ENCODE results near the gene CARHSP1.
"Not testable (repeated sequence)": the region's sequence is repeated elsewhere in the genome, so short reads cannot be mapped to it uniquely, and the experiment has no call there.

The CARHSP1 gene

DNA sequence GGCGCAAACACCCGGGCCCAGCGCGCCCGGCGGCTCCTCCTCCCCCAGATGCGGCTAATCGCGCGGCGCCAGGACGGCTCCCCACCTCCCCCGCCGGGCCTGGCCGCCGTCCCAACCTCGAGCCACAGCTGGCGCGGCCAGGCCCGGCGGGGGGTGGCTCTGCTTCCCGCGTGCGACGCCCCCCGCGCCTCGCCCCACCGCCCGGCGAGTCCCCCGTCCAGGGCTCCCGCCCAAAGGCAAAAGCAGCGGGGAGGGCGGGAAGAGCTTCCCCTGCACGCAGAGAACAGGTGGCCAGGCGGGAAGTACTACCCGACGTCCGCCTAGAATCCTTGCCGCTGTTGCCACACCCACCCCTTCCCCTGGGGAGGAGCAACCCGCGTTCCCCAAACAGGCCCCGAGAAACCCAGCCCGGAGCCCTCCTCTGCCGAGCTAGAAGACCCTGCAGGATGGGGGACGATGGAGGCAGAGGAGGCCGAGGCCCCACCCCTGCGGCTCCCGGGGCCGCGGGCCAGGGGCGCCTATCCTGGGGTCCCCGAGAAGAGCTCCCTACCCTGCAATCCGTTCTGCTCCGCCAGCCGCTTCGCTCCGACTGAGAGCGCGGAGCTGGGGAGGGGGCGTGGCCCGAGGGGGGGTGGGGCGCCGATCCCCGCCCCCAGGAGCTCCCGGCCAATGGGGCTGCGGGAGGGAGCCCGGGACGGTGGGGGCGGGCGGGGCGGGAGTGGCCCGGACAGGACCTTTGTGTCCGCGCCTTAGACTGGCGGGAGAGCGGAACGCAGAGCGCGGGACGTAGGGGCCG, at the start of gene CARHSP1:
Gene CARHSP1 (minus strand): TSS at position 591 of the 796 bp plus-strand sequence. CDS start 9,678 bp downstream, outside the sequence.
- peak; percentile 81 for DNase-seq

DNA sequence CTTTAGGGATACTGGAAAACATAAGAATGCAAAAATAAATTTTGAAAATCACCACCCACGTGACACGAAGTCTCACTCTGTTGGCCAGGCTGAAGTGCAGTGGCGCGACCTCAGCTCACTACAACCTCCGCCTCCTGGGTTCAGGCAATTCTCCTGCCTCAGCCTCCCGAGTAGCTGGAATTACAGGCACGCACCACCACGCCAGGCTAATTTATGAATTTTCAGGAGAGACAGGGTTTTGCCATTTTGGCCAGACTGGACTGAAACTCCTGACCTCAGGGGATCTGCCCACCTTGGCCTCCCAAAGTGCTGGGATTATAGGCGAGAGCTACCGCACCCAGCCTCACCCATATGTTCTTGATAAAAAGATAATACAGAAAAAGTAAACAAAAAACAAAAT, 48.5 kb upstream of the CARHSP1 start:
- DNase-seq, result not testable (repeated sequence)

DNA sequence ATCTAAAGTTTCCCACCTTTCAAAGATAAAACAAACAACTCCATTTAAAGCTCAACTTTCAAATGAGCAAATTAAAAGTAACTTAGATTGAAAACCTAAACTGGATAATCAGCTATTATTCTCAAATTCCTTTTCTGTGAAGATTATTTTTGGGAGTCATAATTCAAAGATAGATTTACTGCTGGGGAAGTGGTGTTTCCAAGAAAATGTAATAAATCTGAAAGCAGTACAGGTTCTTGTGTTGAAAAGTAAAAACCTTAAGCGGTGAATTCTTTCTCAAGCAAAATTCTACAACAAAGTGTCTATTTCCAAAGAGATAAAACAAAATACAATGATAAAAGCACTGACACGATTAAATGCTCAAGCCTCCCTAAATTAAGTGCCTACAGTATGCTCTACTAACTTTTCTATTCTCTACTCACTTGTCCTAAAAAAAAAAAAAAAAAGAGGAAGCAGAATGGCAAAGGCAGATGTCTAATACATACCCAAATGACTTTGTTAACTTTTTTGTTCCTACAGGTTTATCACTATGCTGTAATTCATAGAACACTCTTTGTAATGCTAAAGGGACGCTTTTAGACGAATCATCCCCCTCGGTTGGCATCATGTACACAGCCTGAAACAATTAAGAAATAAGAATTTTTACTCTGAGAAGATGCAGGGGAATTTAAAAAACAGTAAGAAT, 47.9 kb upstream of the CARHSP1 start:
- DNase-seq, result no peak

DNA sequence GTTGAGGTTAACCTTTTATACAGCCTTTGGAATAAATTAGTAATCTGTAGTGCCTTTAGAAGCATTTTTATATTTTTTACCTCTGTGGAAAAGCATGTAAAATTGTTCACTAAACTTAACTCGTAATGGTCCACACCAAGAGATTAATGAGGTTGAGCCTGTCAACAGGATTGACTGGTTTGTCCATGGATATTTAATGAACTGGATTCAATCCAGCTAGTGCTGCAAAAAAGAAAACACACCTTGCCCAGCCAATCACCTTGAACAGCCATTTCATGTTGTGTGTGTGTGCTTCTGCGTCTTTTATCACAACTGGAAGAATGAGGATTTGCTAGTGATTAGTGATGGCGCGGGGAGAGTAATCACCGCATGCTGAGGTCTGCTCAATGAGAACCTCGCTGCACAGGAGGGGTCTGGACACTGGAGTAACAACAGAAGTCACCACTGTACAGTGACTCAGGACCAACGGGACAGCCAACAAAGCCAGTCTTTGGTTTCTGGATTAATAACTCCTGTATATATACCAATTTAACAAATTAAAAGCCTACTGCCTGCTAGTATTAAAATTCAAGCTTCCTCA, 47.0 kb upstream of the CARHSP1 start:
- DNase-seq, result no peak

DNA sequence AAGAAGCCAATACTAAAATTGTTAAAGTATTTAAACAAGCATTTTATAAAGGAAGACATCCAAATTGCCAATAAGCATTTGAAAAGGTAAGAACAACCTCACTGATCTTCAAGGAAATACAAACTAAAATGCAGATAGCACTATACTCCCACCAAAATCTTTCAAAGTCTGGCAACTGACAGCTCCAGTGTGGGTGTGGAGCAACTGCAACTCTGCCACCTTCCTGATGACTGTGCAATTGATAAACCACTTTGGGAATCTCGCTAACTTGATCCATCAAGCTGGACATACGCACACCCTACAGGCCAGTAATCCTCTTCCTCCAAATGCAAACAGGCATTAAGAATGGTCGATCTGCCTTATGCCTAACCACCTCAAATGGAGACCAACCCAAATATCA, 45.3 kb upstream of the CARHSP1 start:
- DNase-seq, result no peak

DNA sequence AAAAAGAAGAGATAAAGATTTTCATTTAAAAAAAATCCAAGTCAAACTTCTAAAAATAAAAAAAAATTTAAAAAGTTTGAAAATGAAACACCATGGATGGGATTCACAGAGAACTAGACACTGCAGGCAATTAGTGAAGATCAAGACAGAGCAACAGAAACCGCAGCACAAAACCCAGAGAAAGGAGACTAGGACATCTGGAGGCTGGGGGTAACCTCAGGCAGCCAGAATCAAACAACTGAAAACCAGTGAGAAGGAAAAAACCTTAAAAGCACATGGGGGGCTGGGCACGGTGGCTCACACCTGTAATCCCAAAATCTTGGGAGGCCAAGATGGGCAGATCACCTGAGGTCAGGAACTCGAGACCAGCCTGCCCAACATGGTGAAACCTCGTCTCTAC, 44.0 kb upstream of the CARHSP1 start:
- DNase-seq, result no peak

DNA sequence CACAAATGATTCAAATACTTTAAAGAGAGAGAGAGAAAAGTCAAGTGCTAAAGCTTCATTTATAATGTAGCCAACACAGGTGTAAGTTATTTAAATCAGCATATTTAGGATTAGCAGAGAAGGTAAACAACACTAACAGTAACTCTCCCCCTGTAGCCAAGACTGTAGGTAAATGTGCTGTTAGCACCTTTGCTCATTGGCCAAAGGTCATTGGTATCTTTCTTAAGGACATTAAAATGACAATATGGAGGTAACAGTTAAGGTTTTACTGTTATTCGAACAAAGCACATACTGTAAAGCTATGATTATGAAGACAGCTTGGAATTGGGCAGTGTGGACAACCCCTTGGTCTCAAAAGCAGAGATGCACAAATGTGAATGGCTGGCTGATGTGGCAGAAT, 42.0 kb upstream of the CARHSP1 start:
- no peak for DNase-seq

DNA sequence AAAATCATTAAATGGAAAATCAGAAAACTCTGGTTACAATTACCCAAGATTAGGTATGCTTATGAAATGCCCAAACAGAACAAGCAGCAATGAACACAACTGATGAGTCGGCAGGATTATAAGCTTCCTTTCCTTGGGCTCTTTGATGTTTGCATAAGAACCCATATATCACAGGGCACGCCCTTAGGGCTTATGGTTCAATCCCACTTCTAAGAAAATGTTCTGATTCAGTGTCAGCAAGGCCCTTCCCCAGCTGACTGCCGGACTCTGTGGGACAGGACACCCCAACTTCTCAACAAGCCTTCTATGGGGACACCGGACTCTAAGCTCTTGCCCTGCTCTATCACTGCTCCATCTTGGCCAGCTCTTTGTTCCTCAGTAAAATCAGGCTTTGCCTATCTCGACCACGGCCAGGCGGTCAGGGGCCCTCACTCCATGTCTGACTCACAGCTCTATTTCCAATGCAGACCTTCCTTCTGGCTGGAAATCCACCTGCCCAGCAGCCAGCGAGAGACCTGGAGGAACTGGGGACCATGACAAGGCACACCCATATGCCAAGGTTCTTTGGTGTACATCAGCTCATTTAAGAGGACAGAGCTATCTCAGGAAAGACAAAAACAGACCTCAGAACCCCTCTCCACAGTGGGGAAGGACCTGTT, 40.1 kb upstream of the CARHSP1 start:
- DNase-seq, result no peak

DNA sequence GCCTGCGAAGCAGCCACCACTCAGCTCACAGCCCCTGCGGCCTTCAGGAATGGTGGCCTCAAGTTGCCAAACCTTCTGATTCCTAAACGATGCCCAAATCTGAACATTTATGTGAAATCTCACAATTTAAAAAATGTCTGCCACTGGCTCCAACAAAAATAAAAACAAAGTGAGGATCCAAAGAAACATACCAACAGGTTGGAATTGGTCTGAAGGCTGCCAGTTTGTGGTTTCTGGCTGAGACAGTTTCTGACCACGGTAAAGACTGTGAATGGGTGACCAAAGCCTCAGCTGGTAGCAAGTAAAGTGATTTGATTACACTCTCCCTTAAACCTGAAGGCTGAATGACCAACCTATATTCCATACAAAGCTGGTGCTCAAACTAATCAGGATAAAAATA, 38.3 kb upstream of the CARHSP1 start:
- no peak for DNase-seq

DNA sequence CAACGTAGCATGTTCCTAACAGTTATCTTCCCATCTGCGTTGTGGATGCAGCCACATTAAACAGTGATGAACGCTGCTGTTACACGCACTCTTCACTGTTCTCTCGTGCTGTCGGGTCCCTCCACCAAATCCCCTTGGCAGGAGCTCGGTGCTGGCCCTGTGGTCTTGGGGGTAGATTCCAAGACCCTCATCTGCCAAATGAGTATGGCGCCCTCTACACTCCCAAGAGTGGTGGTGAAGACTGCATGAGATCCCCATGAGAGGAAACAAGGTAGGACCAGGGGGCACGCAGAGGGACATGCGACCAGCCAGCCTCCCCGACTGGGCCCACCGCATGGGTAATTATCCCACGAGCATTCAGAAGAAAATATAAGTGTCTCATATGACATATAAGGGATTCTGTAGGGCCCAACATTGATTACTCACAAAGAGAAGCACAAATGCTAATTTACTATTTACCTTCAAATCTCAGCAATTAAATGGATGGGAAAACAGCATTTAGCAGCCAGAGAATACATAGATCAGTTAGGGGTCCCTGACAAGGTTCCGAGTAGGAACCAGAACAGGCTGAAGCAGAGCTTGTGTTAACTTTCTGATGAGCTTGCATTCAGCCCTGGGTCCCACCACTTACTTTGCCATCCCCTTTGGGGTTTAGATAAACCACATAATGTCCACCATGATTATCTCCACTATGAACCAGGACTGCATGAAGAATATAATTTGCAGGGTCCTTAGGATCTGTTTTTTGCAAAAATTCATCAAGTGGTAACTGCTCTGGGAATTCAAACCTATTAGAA, 37.2 kb upstream of the CARHSP1 start:
- DNase-seq, result no peak

DNA sequence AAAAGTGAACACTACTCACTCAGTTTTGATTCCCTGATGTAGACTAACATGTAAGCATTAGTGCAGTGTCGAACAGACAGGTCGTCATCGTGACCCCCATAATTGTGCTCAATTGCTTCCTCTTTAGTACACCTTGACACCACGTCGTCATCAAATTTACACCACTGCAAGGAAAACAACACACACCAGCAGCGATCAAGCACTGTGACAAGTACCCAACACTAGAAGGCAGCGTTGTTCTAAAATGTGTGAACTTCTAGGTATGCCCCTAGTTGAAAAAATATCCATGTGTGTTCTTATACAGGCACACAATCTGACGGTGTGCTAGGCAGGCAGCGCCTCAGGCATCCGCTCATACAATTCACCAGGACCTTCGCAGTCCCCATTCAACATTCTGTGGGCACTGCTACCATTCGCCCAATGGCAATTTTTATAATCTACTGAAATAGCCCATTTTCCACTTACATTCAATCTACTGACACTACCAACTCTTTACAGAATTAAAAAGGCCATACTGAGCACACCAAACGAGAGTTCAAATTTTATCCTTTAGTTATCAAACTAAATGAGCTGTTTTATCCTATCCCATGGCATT, 36.5 kb upstream of the CARHSP1 start:
- DNase-seq, result peak; percentile 14

DNA sequence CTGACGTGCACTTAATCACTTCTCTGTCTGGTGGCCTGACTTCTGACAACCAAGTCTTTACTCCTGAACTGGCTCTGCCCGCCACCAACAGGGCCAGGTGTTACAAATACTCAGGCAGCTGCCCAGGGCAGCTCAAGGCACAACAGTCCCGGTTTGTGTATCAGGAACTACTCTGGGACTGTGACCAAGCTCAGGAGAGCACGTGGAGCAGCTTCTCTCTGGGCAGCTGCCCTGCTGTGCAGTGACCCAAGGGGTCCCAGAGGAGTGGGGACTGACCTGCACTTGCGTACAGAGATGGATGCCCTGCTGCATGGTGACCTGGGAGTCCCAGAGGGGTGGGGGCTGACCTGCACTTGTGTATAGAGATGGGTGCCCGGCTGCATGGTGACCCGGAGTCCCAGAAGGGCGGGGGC, 35.2 kb upstream of the CARHSP1 start:
- DNase-seq, result no peak

DNA sequence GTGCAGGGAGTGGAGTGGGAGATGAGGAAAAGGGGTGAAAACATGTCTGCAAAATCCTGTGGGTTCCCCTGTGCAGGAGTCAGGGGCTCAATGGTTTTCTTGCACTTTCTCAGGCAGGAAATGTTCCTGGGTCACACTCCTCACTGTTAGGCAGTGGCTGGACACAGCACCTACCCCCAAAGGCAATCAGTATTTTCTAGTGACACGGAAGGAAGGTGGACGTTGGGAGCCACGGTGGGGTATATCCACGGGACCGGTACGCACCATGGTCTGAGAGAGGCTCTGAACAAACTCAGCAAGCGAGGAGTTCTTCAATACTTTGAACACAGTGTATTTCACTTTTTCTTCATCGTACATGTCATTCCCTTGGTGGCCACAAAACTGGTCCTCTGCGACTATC, 34.2 kb upstream of the CARHSP1 start:
- DNase-seq, result no peak

DNA sequence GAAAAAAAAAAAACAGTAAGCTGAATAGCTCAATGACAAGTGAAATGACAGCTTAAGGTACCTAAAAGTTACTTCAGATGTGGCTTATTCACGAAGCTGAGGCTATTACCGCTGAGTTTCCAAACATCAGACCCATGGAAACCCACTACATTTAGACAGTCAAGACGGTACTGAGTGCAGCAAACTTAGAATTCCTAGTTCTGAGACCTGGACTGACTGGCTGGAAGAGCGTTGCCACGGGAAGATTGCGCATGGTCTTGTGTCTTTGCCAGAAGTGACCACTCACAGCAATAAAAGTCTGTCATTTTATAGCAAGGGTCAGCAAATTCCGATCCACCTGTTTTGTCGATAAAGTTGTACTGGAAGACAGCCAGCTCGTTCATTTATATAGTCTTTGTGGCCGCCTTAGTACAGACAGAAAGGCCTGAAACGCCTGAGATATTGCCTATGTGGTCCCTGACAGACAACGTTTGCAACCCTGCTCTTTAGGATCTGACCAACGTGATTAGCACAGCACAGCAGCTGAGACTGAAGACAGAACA, 32.6 kb upstream of the CARHSP1 start:
- DNase-seq, result no peak

DNA sequence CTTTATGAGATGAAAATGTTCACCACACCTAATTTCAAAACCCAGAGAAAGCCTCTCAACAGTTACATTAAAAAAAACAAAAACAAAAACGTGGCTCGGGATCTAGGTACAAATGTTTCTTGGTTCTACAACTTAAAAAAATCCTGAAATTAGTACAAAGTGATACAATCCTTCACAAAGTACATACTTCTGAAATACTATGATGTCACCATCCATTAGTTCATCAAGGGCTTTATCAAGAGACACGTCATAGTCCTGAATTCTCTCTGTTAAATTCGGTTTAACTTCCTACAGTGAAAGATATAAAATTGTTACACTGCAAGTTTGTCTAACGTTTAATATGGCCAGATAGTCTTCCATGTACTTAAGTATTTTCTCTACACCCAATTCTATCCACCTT, 31.5 kb upstream of the CARHSP1 start:
- DNase-seq, result no peak

DNA sequence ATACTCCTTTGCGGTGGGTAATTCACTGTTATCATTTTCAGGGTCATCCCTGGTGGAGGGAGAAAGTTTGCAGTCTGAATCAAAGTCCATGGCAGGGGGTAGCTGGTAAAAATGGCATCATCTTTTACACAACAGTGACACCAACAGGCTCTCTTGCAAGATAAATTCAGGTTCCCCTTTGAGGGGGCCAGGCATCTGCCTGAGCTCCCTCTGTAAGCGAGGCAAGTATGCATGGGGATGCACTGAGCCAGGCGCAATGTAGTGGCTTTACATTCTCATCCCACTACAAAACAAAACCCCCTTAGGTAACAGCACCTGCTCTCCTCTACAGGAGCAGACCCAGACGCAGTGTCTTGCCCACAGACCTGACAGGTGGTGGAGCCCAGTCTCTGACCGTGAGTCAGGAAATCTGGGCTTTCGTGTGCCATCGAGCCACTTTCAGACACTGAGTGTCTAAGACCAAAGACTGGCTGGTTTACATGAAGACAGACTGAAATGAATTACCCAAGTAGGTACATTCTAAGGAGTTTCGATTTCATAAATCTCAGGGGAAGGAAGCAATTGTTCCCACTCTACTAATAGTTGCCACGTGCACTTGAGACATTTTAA, 31.0 kb upstream of the CARHSP1 start:
- DNase-seq, result no peak

DNA sequence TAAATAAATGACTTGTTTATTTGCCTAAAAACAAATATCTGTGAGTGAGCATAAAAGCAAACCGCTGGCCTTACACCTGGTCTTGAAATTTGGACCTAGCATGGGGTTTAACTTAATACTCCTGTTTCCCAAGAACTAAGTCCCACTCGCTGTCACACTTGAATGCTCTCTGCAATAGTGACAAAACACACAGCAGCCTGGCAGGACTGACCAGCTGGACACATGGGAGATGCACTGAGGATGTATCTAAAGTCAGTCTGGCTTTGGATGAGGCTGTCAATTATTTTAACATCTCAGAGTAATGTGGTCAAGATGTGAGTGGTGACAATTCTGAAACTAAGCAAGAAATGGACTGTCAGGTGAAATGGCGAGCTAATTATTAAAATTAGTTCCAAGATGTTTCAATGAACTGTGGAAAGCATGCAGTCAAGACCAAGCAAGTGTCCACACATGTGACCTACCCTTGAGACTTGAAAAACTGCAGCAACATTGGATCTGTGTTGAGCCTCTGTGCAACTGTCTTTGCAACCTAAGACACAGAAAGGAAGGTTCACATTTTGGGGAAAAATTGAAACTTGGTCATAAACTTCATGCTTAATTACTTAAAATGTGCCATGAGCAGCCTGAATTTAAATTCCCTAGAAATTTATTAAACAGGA, 30.0 kb upstream of the CARHSP1 start:
- DNase-seq, result no peak

DNA sequence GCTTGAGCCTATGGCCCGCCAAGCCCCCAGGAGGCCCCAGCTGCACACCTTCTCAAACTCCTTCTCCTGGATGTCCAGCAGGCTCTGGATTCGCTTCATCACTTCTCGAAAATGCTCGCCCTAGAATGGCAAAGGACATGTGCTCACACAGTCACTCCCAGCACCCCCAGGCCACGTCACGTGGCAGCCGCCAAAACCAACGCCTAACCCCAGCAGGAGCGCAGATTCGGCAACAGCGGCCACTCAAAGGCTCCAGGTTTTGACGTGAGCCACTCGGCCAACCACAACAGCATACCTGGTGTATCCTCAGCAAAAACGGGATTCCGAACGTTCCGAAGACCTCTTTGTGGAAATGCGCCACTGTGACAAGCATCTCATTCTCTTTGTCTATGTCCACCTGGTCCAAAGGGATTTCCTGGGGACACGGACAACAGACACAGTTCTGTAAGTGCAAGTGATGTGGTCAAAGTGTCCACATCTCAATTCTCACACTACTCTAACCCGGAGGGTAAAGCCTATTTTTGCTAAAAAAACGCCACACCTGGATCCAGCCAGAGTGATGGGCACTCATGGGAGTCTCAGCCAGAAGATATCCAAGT, 26.0 kb upstream of the CARHSP1 start:
- no peak for DNase-seq

DNA sequence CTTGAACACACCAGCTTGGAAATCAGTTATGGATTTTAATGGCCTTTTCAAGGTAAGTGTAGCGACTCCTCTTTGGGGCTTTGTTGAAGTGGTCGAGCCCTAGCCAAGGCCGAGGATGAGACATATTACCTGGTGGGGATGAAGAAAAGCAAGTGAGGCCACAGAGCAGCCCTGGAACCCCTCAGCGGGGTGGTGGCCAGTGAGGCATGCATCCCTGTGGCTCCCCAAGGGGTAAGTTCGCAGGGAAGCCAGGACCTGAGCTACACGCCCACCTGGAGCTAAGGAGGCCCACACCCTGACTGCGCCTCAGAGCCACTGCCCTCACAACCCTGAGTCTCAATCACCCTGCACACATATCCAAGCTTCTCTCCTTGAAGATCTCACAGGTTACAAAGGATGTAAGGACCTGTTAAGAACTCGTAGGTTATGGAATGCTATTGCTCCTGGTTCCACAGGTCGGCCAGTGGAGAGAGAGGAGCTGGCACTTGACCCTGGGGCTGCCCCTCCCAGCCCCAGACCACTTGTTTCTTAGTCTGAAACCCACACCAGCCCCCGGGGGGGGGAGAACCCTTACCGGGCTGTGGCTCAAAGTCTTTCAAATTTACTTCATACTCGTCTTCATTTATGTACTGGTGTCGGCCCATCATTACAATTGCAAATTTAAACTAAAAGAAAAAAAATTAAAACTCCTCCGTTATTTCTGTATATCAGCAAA, 25.3 kb upstream of the CARHSP1 start:
- DNase-seq, result no peak

DNA sequence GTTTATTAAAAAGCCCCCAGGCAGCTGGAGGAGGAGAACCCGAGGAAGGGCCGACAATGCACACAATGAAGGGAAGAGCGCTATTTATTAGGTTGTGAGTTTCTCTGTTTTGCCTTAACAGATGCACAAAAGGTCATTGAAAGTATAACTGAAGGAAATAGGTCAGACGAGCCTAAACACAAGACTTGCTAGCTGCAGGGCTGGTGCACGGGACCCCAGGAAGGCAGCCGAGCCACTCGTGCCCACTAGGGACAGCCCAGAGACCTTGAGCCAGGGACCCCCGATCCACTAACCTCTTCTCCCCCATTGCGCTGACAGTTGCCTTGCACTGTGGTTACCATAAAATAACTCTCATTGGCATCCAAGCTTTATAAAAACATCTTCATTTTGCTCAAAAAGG, 24.6 kb upstream of the CARHSP1 start:
- no peak for DNase-seq

All from stimulated activated CD4-positive, alpha-beta T cell treated with anti-CD3 and anti-CD28 coated beads, Interleukin-4, amount 100 ng/mL, for 24 hours (primary cell).